T-cell (primary cell): Measurements from ENCODE around the gene RASL12. TPM values are rescaled to one million over a fixed set of nuclear protein-coding genes. Genes with fewer than 3 reads are reported as not detected.
"Not testable (repeated sequence)": the region's sequence is repeated elsewhere in the genome, so short reads cannot be mapped to it uniquely, and the experiment has no call there.

Experiments
- ATAC-seq, 4 experiments: fragments of 200-7000 bp in 3 of 4; fragments of 150-1000 bp in 1 of 4; cut with Tn5 transposase; replicated peaks in 1 of 4; 1 replicate in 3 of 4; 2 replicates in 1 of 4; pipeline ENCODE4 v1.10.0; 2021; ENCODE audit warnings: moderate library complexity in 3 of 4, mild to moderate bottlenecking in 2 of 4, moderate number of reproducible peaks in 1 of 4
- CTCF ChIA-PET, 2 donors: fragments of 300-600 bp; sonication (Branson Sonifier 250); formaldehyde crosslinking; loops; one replicate each; lab custom pipeline; 2022; ENCODE audit warnings: antibody characterized with exemption in 2 of 2; lab: Charles Lee
- POLR2A ChIA-PET, 2 donors: fragments of 300-600 bp; sonication (Branson Sonifier 250); formaldehyde crosslinking; loops; one replicate each; lab custom pipeline; 2022; ENCODE audit warnings: antibody characterized with exemption in 2 of 2; lab: Charles Lee
- DNase-seq, 35 experiments: peaks; one replicate each; pipeline versions ENCODE4 v3.0.0 to v3.0.0-alpha.2; 2013 to 2023
- H3K27ac ChIP-seq: one replicate; pipeline ENCODE4 v1.5.1; 2013; ENCODE audit warnings: low read length
- H3K27me3 ChIP-seq, 2 experiments: replicated peaks in 1 of 2; 1 replicate in 1 of 2; 2 replicates in 1 of 2; pipeline versions ENCODE4 v1.6.1 to v1.7.0; 2013; ENCODE audit warnings: low read length in 1 of 2, mixed read lengths in 1 of 2; ENCODE audit not compliant: control insufficient read depth in 2 of 2, insufficient read depth in 2 of 2; ENCODE audit errors: extremely low read depth in 1 of 2
- H3K36me3 ChIP-seq, 2 donors: 1 replicate in 1 of 2; 2 replicates in 1 of 2; pipeline versions ENCODE4 v1.6.1 to v1.7.0; 2013; ENCODE audit warnings: low read length in 1 of 2; ENCODE audit not compliant: control insufficient read depth in 2 of 2, insufficient read depth in 1 of 2; ENCODE audit errors: extremely low read depth in 1 of 2
- H3K4me1 ChIP-seq, 2 experiments: 1 replicate in 1 of 2; 2 replicates in 1 of 2; pipeline versions ENCODE4 v1.6.1 to v1.7.0; 2013; ENCODE audit warnings: low read length in 2 of 2, mixed read lengths in 1 of 2; ENCODE audit not compliant: insufficient read depth in 2 of 2, control insufficient read depth in 1 of 2; ENCODE audit errors: extremely low read depth in 1 of 2
- H3K4me3 ChIP-seq, 2 donors: 1 replicate in 1 of 2; 2 replicates in 1 of 2; pipeline versions ENCODE4 v1.5.1 to v1.7.0; 2013; ENCODE audit warnings: mild to moderate bottlenecking in 2 of 2, low read length in 1 of 2, moderate library complexity in 1 of 2; ENCODE audit not compliant: control insufficient read depth in 1 of 2; ENCODE audit errors: extremely low read depth in 1 of 2
- H3K9me3 ChIP-seq: 2 replicates; pipeline ENCODE4 v1.7.0; 2013
- H3K27ac Mint-ChIP-seq, 2 donors: one replicate each; pipeline ENCODE4 v1.8.0; 2020 to 2021; ENCODE audit warnings: mild to moderate bottlenecking in 2 of 2, mixed read lengths in 2 of 2
- H3K27me3 Mint-ChIP-seq, 2 donors: one replicate each; pipeline ENCODE4 v1.8.0; 2021 to 2022; ENCODE audit warnings: mixed read lengths in 2 of 2
- H3K36me3 Mint-ChIP-seq: one replicate; pipeline ENCODE4 v1.8.0; 2021; ENCODE audit warnings: mixed read lengths
- H3K4me1 Mint-ChIP-seq, 3 donors: one replicate each; pipeline ENCODE4 v1.8.0; 2020 to 2022; ENCODE audit warnings: mixed read lengths in 3 of 3, mild to moderate bottlenecking in 1 of 3
- H3K4me3 Mint-ChIP-seq, 3 donors: one replicate each; pipeline ENCODE4 v1.8.0; 2020 to 2022; ENCODE audit warnings: mild to moderate bottlenecking in 3 of 3, mixed read lengths in 3 of 3, moderate library complexity in 3 of 3
- H3K9me3 Mint-ChIP-seq, 3 donors: one replicate each; pipeline ENCODE4 v1.8.0; 2020 to 2022; ENCODE audit warnings: mixed read lengths in 3 of 3
- WGBS: methylation state at CpG from one replicate; pipeline ENCODE4 v1.1.5; 2013; ENCODE audit warnings: missing lambda C conversion rate; ENCODE audit not compliant: insufficient coverage; 5-methylcytosine and 5-hydroxymethylcytosine counted together
- total RNA-seq, 35 experiments: library from RNA in 6 of 35; stranded (reverse) in 6 of 35; fragments of 120-200 nt in 1 of 35; gene quantifications; one replicate each; pipeline versions ENCODE4 v1.2.1 to v1.2.4 and lab custom pipeline; 2013 to 2026

The RASL12 gene
- total RNA-seq, 5 donors from 2014 or later (not counting 1 experiment from before 2014, with no cell fraction given): 0.09 to 0.18 TPM; not detected in 3

- ChIA-PET CTCF (interaction anchor here in 1 of 2 donors (0.6 kb wide), 1 partner anchor 379 kb away, joined by 3 read pairs; no protein-coding TSS in a partner anchor), POLR2A (no interaction called here)
- ATAC-seq: no peak
- Histone ChIP-seq H3K9me3 (no peaks in the 10 kb centered on the region), H3K4me1 (peaks cover 0 to 2% of the 10 kb centered on the region in 2 experiments), H3K27ac (no peak overlapping the region), H3K36me3 (peaks cover 0 to 39% of the 10 kb centered on the region in 2 donors), H3K27me3 (no peaks in the 10 kb centered on the region), H3K4me3 (no peak overlapping the region)
- Mint-ChIP-seq H3K4me3 (no peak overlapping the region), H3K27me3 (no peaks in the 10 kb centered on the region), H3K27ac (no peak overlapping the region), H3K4me1 (peaks cover 4% of the 10 kb centered on the region in 3 donors), H3K36me3 (peaks cover 46% of the 10 kb centered on the region), H3K9me3 (no peaks in the 10 kb centered on the region)
- no peak for DNase-seq
- whole genome bisulfite sequencing: no CpG with 5 or more reads among the region's 3 CpGs
Observed at GRCh38 chr15:65102912-65103311, 35.1 kb upstream of the RASL12 start.

GRCh38 chr15:65101891-65102708 lies 34.3 kb upstream of the RASL12 start:
- ATAC-seq (no peak), DNase-seq (peak in 1 of 35 experiments; percentile 12)
- H3K4me1 ChIP-seq: peaks cover 0 to 2% of the 10 kb centered on the region in 2 experiments
- H3K27ac ChIP-seq: no peak overlapping the region
- ChIA-PET POLR2A (no interaction called here), CTCF (no interaction called here)
- H3K27me3 ChIP-seq: no peaks in the 10 kb centered on the region
- Mint-ChIP-seq H3K4me1 (peaks cover 4% of the 10 kb centered on the region in 3 donors), H3K9me3 (no peaks in the 10 kb centered on the region), H3K27me3 (no peaks in the 10 kb centered on the region), H3K4me3 (no peak overlapping the region), H3K27ac (no peak overlapping the region), H3K36me3 (peaks cover 52% of the 10 kb centered on the region)
- 92% methylated on average over 61 of the region's 75 CpGs for WGBS
- H3K4me3 ChIP-seq: no peak overlapping the region
- H3K9me3 ChIP-seq: no peaks in the 10 kb centered on the region
- peaks cover 0 to 47% of the 10 kb centered on the region in 2 donors for H3K36me3 ChIP-seq

- H3K27me3 Mint-ChIP-seq: no peaks in the 10 kb centered on the region
- H3K27ac Mint-ChIP-seq: peak overlapping the region in 1 of 2 donors; percentile 1
- H3K4me3 Mint-ChIP-seq: no peak overlapping the region
- H3K4me1 ChIP-seq: peaks cover 0 to 2% of the 10 kb centered on the region in 2 experiments
- no peaks in the 10 kb centered on the region for H3K9me3 Mint-ChIP-seq
- H3K9me3 ChIP-seq: no peaks in the 10 kb centered on the region
- no peak overlapping the region for H3K27ac ChIP-seq
- DNase-seq (peak in 25 of 35 experiments; percentile 8 to 58 (median 31)), ATAC-seq (no peak)
- WGBS: 56% methylated on average over 9 of the region's 9 CpGs
- ChIA-PET POLR2A (no interaction called here), CTCF (interaction anchor here in 1 of 2 donors (0.5 kb wide), 1 partner anchor 49 kb away, joined by 3 read pairs; no protein-coding TSS in a partner anchor)
- H3K36me3 Mint-ChIP-seq: peaks cover 53% of the 10 kb centered on the region
- peaks cover 4% of the 10 kb centered on the region in 3 donors for H3K4me1 Mint-ChIP-seq
- peaks cover 0 to 53% of the 10 kb centered on the region in 2 donors for H3K36me3 ChIP-seq
- H3K27me3 ChIP-seq: no peaks in the 10 kb centered on the region
- no peak overlapping the region for H3K4me3 ChIP-seq
Observed at GRCh38 chr15:65101411-65101890, 33.7 kb upstream of the RASL12 start.

GRCh38 chr15:65100442-65100841 lies 32.7 kb upstream of the RASL12 start:
- H3K36me3 Mint-ChIP-seq: peaks cover 43% of the 10 kb centered on the region
- ATAC-seq: no peak

GRCh38 chr15:65099801-65100200 lies 32.0 kb upstream of the RASL12 start:
- H3K9me3 Mint-ChIP-seq, H3K9me3 ChIP-seq, POLR2A ChIA-PET, H3K27ac ChIP-seq, H3K4me3 Mint-ChIP-seq, H3K4me1 ChIP-seq, H3K27me3 Mint-ChIP-seq, ATAC-seq, DNase-seq, H3K4me3 ChIP-seq, H3K4me1 Mint-ChIP-seq, H3K27ac Mint-ChIP-seq, H3K27me3 ChIP-seq: not testable (repeated sequence)
- CTCF ChIA-PET: interaction anchor here in 1 of 2 donors (0.7 kb wide), 1 partner anchor 52 kb away, joined by 3 read pairs; no protein-coding TSS in a partner anchor
- peaks cover 0 to 45% of the 10 kb centered on the region in 2 donors for H3K36me3 ChIP-seq
- WGBS: 90% methylated on average over 6 of the region's 10 CpGs
- peaks cover 41% of the 10 kb centered on the region for H3K36me3 Mint-ChIP-seq

More at GRCh38 chr15:65100442-65100841, 32.7 kb upstream of the RASL12 start:
- Histone ChIP-seq H3K27me3 (no peaks in the 10 kb centered on the region), H3K4me3 (no peak overlapping the region), H3K36me3 (peaks cover 0 to 51% of the 10 kb centered on the region in 2 donors), H3K27ac (no peak overlapping the region), H3K9me3 (no peaks in the 10 kb centered on the region), H3K4me1 (peaks cover 0 to 2% of the 10 kb centered on the region in 2 experiments)
- no CpG with 5 or more reads among the region's 7 CpGs for WGBS
- H3K27me3 Mint-ChIP-seq: no peaks in the 10 kb centered on the region
- ChIA-PET CTCF (no interaction called here), POLR2A (no interaction called here)
- no peak overlapping the region for H3K4me3 Mint-ChIP-seq
- H3K4me1 Mint-ChIP-seq: peaks cover 4% of the 10 kb centered on the region in 3 donors
- no peak overlapping the region for H3K27ac Mint-ChIP-seq
- no peak for DNase-seq
- H3K9me3 Mint-ChIP-seq: no peaks in the 10 kb centered on the region

- WGBS: 100% methylated on average over 4 of the region's 5 CpGs
- H3K4me1 ChIP-seq: peaks cover 0 to 2% of the 10 kb centered on the region in 2 experiments
- no peak overlapping the region for H3K27ac ChIP-seq
- peaks cover 4% of the 10 kb centered on the region in 3 donors for H3K4me1 Mint-ChIP-seq
- ChIA-PET CTCF (interaction anchor here in 1 of 2 donors (0.7 kb wide), 1 partner anchor 51 kb away, joined by 3 read pairs; no protein-coding TSS in a partner anchor), POLR2A (no interaction called here)
- H3K36me3 Mint-ChIP-seq: peaks cover 41% of the 10 kb centered on the region
- peaks cover 0 to 45% of the 10 kb centered on the region in 2 donors for H3K36me3 ChIP-seq
- DNase-seq (no peak), ATAC-seq (no peak)
- H3K4me3 ChIP-seq: no peak overlapping the region
- H3K27me3 Mint-ChIP-seq: no peaks in the 10 kb centered on the region
- no peak overlapping the region for H3K4me3 Mint-ChIP-seq
- H3K9me3 ChIP-seq: no peaks in the 10 kb centered on the region
- H3K9me3 Mint-ChIP-seq: no peaks in the 10 kb centered on the region
- no peak overlapping the region for H3K27ac Mint-ChIP-seq
- no peaks in the 10 kb centered on the region for H3K27me3 ChIP-seq
Observed at GRCh38 chr15:65099336-65099735, 31.5 kb upstream of the RASL12 start.
